ENCODE measurements around the gene SMIM30.

SMIM30 gene

GRCh38 chr7:113099284-113099919 is 19.0 kb downstream of the SMIM30 start:
- no peak for DNase-seq

- DNase-seq = no peak
These were observed 23.7 kb downstream of the SMIM30 start for GRCh38 chr7:113094517-113095249.

GRCh38 chr7:113093561-113093960 is 24.8 kb downstream of the SMIM30 start:
- no peak for DNase-seq

GRCh38 chr7:113092762-113093161 is 25.6 kb downstream of the SMIM30 start:
- no peak for DNase-seq

GRCh38 chr7:113087071-113087998 is 31.0 kb downstream of the SMIM30 start:
- peak; percentile 27 for DNase-seq

- peak; percentile 74 for DNase-seq
These were observed 31.9 kb downstream of the SMIM30 start, which contains the start of gene GPR85 for GRCh38 chr7:113086431-113086888. Gene GPR85 (minus strand): TSS chr7:113086827. CDS start chr7:113084721, 2,106 bp downstream.

GRCh38 chr7:113085781-113086390 is 32.5 kb downstream of the SMIM30 start:
- no peak for DNase-seq

- DNase-seq = no peak
These were observed 33.7 kb downstream of the SMIM30 start for GRCh38 chr7:113084496-113085172.

GRCh38 chr7:113083816-113084495 is 34.4 kb downstream of the SMIM30 start:
- peak; percentile 23 for DNase-seq

GRCh38 chr7:113083132-113083815 is 35.1 kb downstream of the SMIM30 start:
- DNase-seq = peak; percentile 33

GRCh38 chr7:113078331-113078730 is 40.0 kb downstream of the SMIM30 start:
- DNase-seq = no peak

GRCh38 chr7:113076703-113077102 is 41.7 kb downstream of the SMIM30 start:
- DNase-seq = no peak

GRCh38 chr7:113071465-113071864 is 46.9 kb downstream of the SMIM30 start:
- DNase-seq = peak; percentile 20
